ENCODE measurements around the gene KCNJ16.

KCNJ16 gene

GRCh38 chr17:70128727-70129238, 53.8 kb downstream of the KCNJ16 start:
- no peak for DNase-seq (ENCODE audit: low read depth in 2 of 2)

- DNase-seq (ENCODE audit: low read depth in 2 of 2): no peak
Observed at GRCh38 chr17:70130289-70130688, 55.3 kb downstream of the KCNJ16 start.

- DNase-seq (ENCODE audit: low read depth in 2 of 2): no peak
Observed at GRCh38 chr17:70132505-70132904, 57.5 kb downstream of the KCNJ16 start.

- DNase-seq (ENCODE audit: low read depth in 2 of 2): no peak
Observed at GRCh38 chr17:70134042-70134441, 59.0 kb downstream of the KCNJ16 start.

GRCh38 chr17:70134777-70135176, 59.8 kb downstream of the KCNJ16 start:
- no peak for DNase-seq (ENCODE audit: low read depth in 2 of 2)

- no peak for DNase-seq (ENCODE audit: low read depth in 2 of 2)
Observed at GRCh38 chr17:70136131-70136530, 61.1 kb downstream of the KCNJ16 start.

- DNase-seq (ENCODE audit: low read depth in 2 of 2): peak; percentile 42 to 44
Observed at GRCh38 chr17:70137451-70138230, 62.6 kb downstream of the KCNJ16 start.

- peak; percentile 35 to 38 for DNase-seq (ENCODE audit: low read depth in 2 of 2)
Observed at GRCh38 chr17:70138291-70138865, 63.4 kb downstream of the KCNJ16 start.

GRCh38 chr17:70139449-70139993, 64.5 kb downstream of the KCNJ16 start:
- DNase-seq (ENCODE audit: low read depth in 2 of 2): no peak

GRCh38 chr17:70144260-70144846, 69.3 kb downstream of the KCNJ16 start:
- DNase-seq (ENCODE audit: low read depth in 2 of 2): no peak

GRCh38 chr17:70153210-70153609, 78.2 kb downstream of the KCNJ16 start:
- no peak for DNase-seq (ENCODE audit: low read depth in 2 of 2)

GRCh38 chr17:70157151-70157550, 82.1 kb downstream of the KCNJ16 start:
- DNase-seq (ENCODE audit: low read depth in 2 of 2): no peak

- no peak for DNase-seq (ENCODE audit: low read depth in 2 of 2)
Observed at GRCh38 chr17:70158180-70158579, 83.2 kb downstream of the KCNJ16 start.

- DNase-seq (ENCODE audit: low read depth in 2 of 2): no peak
Observed at GRCh38 chr17:70158591-70158990, 83.6 kb downstream of the KCNJ16 start.

- no peak for DNase-seq (ENCODE audit: low read depth in 2 of 2)
Observed at GRCh38 chr17:70159980-70160379, 85.0 kb downstream of the KCNJ16 start.

- no peak for DNase-seq (ENCODE audit: low read depth in 2 of 2)
Observed at GRCh38 chr17:70161519-70161918, 86.5 kb downstream of the KCNJ16 start.

GRCh38 chr17:70165383-70165782, 90.4 kb downstream of the KCNJ16 start:
- DNase-seq (ENCODE audit: low read depth in 2 of 2): no peak

GRCh38 chr17:70166615-70167014, 91.6 kb downstream of the KCNJ16 start:
- no peak for DNase-seq (ENCODE audit: low read depth in 2 of 2)

- DNase-seq (ENCODE audit: low read depth in 2 of 2): no peak
Observed at GRCh38 chr17:70168044-70168976, 93.3 kb downstream of the KCNJ16 start.

- DNase-seq (ENCODE audit: low read depth in 2 of 2): no peak
Observed at GRCh38 chr17:70168977-70169708, 94.1 kb downstream of the KCNJ16 start, which contains the start of gene KCNJ2. Gene KCNJ2, plus strand, starts transcription at chr17:70169532. Its CDS starts 5,508 bp downstream, at chr17:70175040.
